SJSA1 (cell line): ENCODE measurements around the gene BTBD9. TPM values are rescaled to one million over a fixed set of nuclear protein-coding genes. Genes with fewer than 3 reads are reported as not detected.

Experiments used
- DNase-seq, 2 experiments: peaks; one replicate each; pipeline ENCODE4 v3.0.0-alpha.2; 2015 to 2020; ENCODE audit warnings: low spot score in 2 of 2, low read depth in 1 of 2
- H3K27ac ChIP-seq: fragments of 250-450 bp; sonication (Bioruptor Pico); 2 replicates; pipeline ENCODE4 v1.5.1; 2020; ENCODE audit warnings: mild to moderate bottlenecking, moderate library complexity
- H3K27me3 ChIP-seq: fragments of 250-450 bp; sonication (Bioruptor Pico); replicated peaks from 2 replicates; pipeline ENCODE4 v1.5.1; 2020; ENCODE audit warnings: mild to moderate bottlenecking, moderate library complexity
- H3K36me3 ChIP-seq: fragments of 250-450 bp; sonication (Bioruptor Pico); 2 replicates; pipeline ENCODE4 v1.5.1; 2020; ENCODE audit warnings: mild to moderate bottlenecking
- H3K4me1 ChIP-seq: fragments of 250-450 bp; sonication (Bioruptor Pico); replicated peaks from 2 replicates; pipeline ENCODE4 v1.6.1; 2021; ENCODE audit warnings: mild to moderate bottlenecking
- H3K4me3 ChIP-seq: fragments of 250-450 bp; sonication (Bioruptor Pico); 2 replicates; pipeline ENCODE4 v1.5.1; 2020; ENCODE audit warnings: mild to moderate bottlenecking
- H3K9me3 ChIP-seq: fragments of 250-450 bp; sonication (Bioruptor Pico); replicated peaks from 2 replicates; pipeline ENCODE4 v1.5.1; 2020; ENCODE audit warnings: mild to moderate bottlenecking
- total RNA-seq: library from RNA; depleted of rRNA; stranded (reverse); fragments of >200 nt; shearing (Covaris generic); gene quantifications from 2 replicates; pipeline ENCODE4 v1.2.3, GENCODE V29; 2014

BTBD9 gene
- total RNA-seq, 1 experiment from 2014 or later, result 8.5 TPM

- Histone ChIP-seq H3K4me3 (no peak overlapping the region), H3K9me3 (no peaks in the 10 kb centered on the region), H3K4me1 (peaks cover 32% of the 10 kb centered on the region), H3K36me3 (no peaks in the 10 kb centered on the region), H3K27me3 (no peaks in the 10 kb centered on the region), H3K27ac (no peak overlapping the region)
- no peak for DNase-seq
Measured at GRCh38 chr6:38512211-38512610, 127.5 kb downstream of the BTBD9 start.

GRCh38 chr6:38510205-38510604 is 129.5 kb downstream of the BTBD9 start:
- peak overlapping the region; percentile 93 for H3K27ac ChIP-seq
- no peaks in the 10 kb centered on the region for H3K36me3 ChIP-seq
- DNase-seq, result no peak
- H3K9me3 ChIP-seq, result no peaks in the 10 kb centered on the region
- H3K4me1 ChIP-seq, result peaks cover 32% of the 10 kb centered on the region
- no peak overlapping the region for H3K4me3 ChIP-seq
- H3K27me3 ChIP-seq, result no peaks in the 10 kb centered on the region

GRCh38 chr6:38509713-38510112 is 130.0 kb downstream of the BTBD9 start:
- DNase-seq, result peak; percentile 66 to 88

GRCh38 chr6:38508894-38509293 is 130.8 kb downstream of the BTBD9 start:
- Histone ChIP-seq H3K27ac (peak overlapping the region; percentile 93), H3K36me3 (no peaks in the 10 kb centered on the region), H3K4me1 (peaks cover 32% of the 10 kb centered on the region), H3K9me3 (no peaks in the 10 kb centered on the region), H3K27me3 (no peaks in the 10 kb centered on the region), H3K4me3 (no peak overlapping the region)
- peak in 1 of 2 experiments; percentile 45 for DNase-seq

More at GRCh38 chr6:38509713-38510112, 130.0 kb downstream of the BTBD9 start:
- Histone ChIP-seq H3K9me3 (no peaks in the 10 kb centered on the region), H3K4me1 (peaks cover 32% of the 10 kb centered on the region), H3K4me3 (no peak overlapping the region), H3K27ac (peak overlapping the region; percentile 93), H3K27me3 (no peaks in the 10 kb centered on the region), H3K36me3 (no peaks in the 10 kb centered on the region)

GRCh38 chr6:38508286-38508685 is 131.4 kb downstream of the BTBD9 start:
- Histone ChIP-seq H3K4me3 (no peak overlapping the region), H3K36me3 (no peaks in the 10 kb centered on the region), H3K4me1 (peaks cover 32% of the 10 kb centered on the region), H3K9me3 (no peaks in the 10 kb centered on the region), H3K27me3 (no peaks in the 10 kb centered on the region), H3K27ac (peak overlapping the region; percentile 93; the same call in 1 of the 2 replicates)
- DNase-seq, result no peak

- H3K9me3 ChIP-seq, result no peaks in the 10 kb centered on the region
- no peak overlapping the region for H3K4me3 ChIP-seq
- no peak overlapping the region for H3K27ac ChIP-seq
- H3K4me1 ChIP-seq, result peaks cover 32% of the 10 kb centered on the region
- no peaks in the 10 kb centered on the region for H3K27me3 ChIP-seq
- H3K36me3 ChIP-seq, result no peaks in the 10 kb centered on the region
- DNase-seq, result no peak
Measured at GRCh38 chr6:38507173-38507572, 132.6 kb downstream of the BTBD9 start.

GRCh38 chr6:38505826-38506225 is 133.9 kb downstream of the BTBD9 start:
- no peaks in the 10 kb centered on the region for H3K9me3 ChIP-seq
- no peaks in the 10 kb centered on the region for H3K27me3 ChIP-seq
- H3K4me1 ChIP-seq, result peaks cover 30% of the 10 kb centered on the region
- no peak overlapping the region for H3K27ac ChIP-seq
- H3K36me3 ChIP-seq, result no peaks in the 10 kb centered on the region
- H3K4me3 ChIP-seq, result no peak overlapping the region
- DNase-seq, result no peak

- no peaks in the 10 kb centered on the region for H3K36me3 ChIP-seq
- H3K27ac ChIP-seq, result no peak overlapping the region
- peaks cover 21% of the 10 kb centered on the region for H3K4me1 ChIP-seq
- no peaks in the 10 kb centered on the region for H3K9me3 ChIP-seq
- no peaks in the 10 kb centered on the region for H3K27me3 ChIP-seq
- DNase-seq, result no peak
- H3K4me3 ChIP-seq, result no peak overlapping the region
Measured at GRCh38 chr6:38504996-38505395, 134.7 kb downstream of the BTBD9 start.

GRCh38 chr6:38503960-38504682 is 135.6 kb downstream of the BTBD9 start:
- Histone ChIP-seq H3K4me3 (no peak overlapping the region), H3K27me3 (no peaks in the 10 kb centered on the region), H3K27ac (no peak overlapping the region), H3K9me3 (no peaks in the 10 kb centered on the region), H3K4me1 (peaks cover 13% of the 10 kb centered on the region), H3K36me3 (no peaks in the 10 kb centered on the region)
- DNase-seq, result no peak

GRCh38 chr6:38503032-38503773 is 136.5 kb downstream of the BTBD9 start:
- Histone ChIP-seq H3K36me3 (no peaks in the 10 kb centered on the region), H3K4me3 (no peak overlapping the region), H3K4me1 (peaks cover 3% of the 10 kb centered on the region), H3K27ac (no peak overlapping the region), H3K27me3 (no peaks in the 10 kb centered on the region), H3K9me3 (no peaks in the 10 kb centered on the region)
- DNase-seq, result no peak

- Histone ChIP-seq H3K4me3 (no peak overlapping the region), H3K27me3 (no peaks in the 10 kb centered on the region), H3K27ac (no peak overlapping the region), H3K9me3 (no peaks in the 10 kb centered on the region), H3K36me3 (no peaks in the 10 kb centered on the region), H3K4me1 (no peaks in the 10 kb centered on the region)
- no peak for DNase-seq
Measured at GRCh38 chr6:38502423-38502822, 137.3 kb downstream of the BTBD9 start.

GRCh38 chr6:38501931-38502330 is 137.8 kb downstream of the BTBD9 start:
- DNase-seq, result no peak

GRCh38 chr6:38499529-38500096 is 140.1 kb downstream of the BTBD9 start:
- no peaks in the 10 kb centered on the region for H3K36me3 ChIP-seq
- H3K27ac ChIP-seq, result no peak overlapping the region
- H3K4me3 ChIP-seq, result no peak overlapping the region
- no peaks in the 10 kb centered on the region for H3K4me1 ChIP-seq
- H3K9me3 ChIP-seq, result no peaks in the 10 kb centered on the region
- DNase-seq, result no peak
- H3K27me3 ChIP-seq, result no peaks in the 10 kb centered on the region

More at GRCh38 chr6:38501931-38502330, 137.8 kb downstream of the BTBD9 start:
- Histone ChIP-seq H3K27ac (no peak overlapping the region), H3K4me3 (no peak overlapping the region), H3K4me1 (no peaks in the 10 kb centered on the region), H3K27me3 (no peaks in the 10 kb centered on the region), H3K9me3 (no peaks in the 10 kb centered on the region), H3K36me3 (no peaks in the 10 kb centered on the region)
